ENCODE measurements around the gene KLHL35.

Gene KLHL35

GRCh38 chr11:75434051-75434450 lies 1.0 kb upstream of the KLHL35 start:
- H3F3A ChIP-seq (ENCODE audit: control insufficient read depth, insufficient read depth) = no peaks in the 10 kb centered on the region
- H3K4me3 ChIP-seq (ENCODE audit: low read length) = no peak overlapping the region
- H3K79me2 ChIP-seq (ENCODE audit: control insufficient read depth, low read length) = no peaks in the 10 kb centered on the region
- H3K27ac ChIP-seq (ENCODE audit: low read depth, low read length) = no peak overlapping the region
- H3K4me2 ChIP-seq (ENCODE audit: low read length) = no peak overlapping the region
- peaks cover 8% of the 10 kb centered on the region; the same call in 1 of the 2 replicates for H3K27me3 ChIP-seq (ENCODE audit: control insufficient read depth, low read length)
- no peaks in the 10 kb centered on the region for H3K9me3 ChIP-seq (ENCODE audit: control insufficient read depth, insufficient read depth, low read length)
- no peaks in the 10 kb centered on the region; the same call in 1 of the 2 replicates for H4K20me1 ChIP-seq (ENCODE audit: control insufficient read depth, insufficient read depth, low read depth, low read length)
- no peaks in the 10 kb centered on the region for H3K36me3 ChIP-seq (ENCODE audit: control insufficient read depth, low read length)
- TF ChIP-seq CTCF (IDR thresholded peaks at IDR 0.05; ENCODE audit: low read depth, low read length, poor library complexity, severe bottlenecking) (no peak), EZH2phosphoT487 (IDR thresholded peaks at IDR 0.05; ENCODE audit: borderline replicate concordance, low read length) (no peak)
- no peaks in the 10 kb centered on the region for H3K4me1 ChIP-seq (ENCODE audit: control insufficient read depth, low read length)
- no peaks in the 10 kb centered on the region for H3K9me2 ChIP-seq (replicated peaks; ENCODE audit: control insufficient read depth, low read length)

GRCh38 chr11:75433443-75433842 lies 440 bp upstream of the KLHL35 start:
- no peaks in the 10 kb centered on the region for H3K9me2 ChIP-seq (replicated peaks; ENCODE audit: control insufficient read depth, low read length)
- H3K27me3 ChIP-seq (ENCODE audit: control insufficient read depth, low read length) = peaks cover 8% of the 10 kb centered on the region; the same call in 1 of the 2 replicates
- no peak overlapping the region for H3K27ac ChIP-seq (ENCODE audit: low read depth, low read length)
- no peaks in the 10 kb centered on the region for H3K4me1 ChIP-seq (ENCODE audit: control insufficient read depth, low read length)
- no peak overlapping the region for H3K4me2 ChIP-seq (ENCODE audit: low read length)
- H3K79me2 ChIP-seq (ENCODE audit: control insufficient read depth, low read length) = no peaks in the 10 kb centered on the region
- TF ChIP-seq EZH2phosphoT487 (IDR thresholded peaks at IDR 0.05; ENCODE audit: borderline replicate concordance, low read length) (no peak), CTCF (IDR thresholded peaks at IDR 0.05; ENCODE audit: low read depth, low read length, poor library complexity, severe bottlenecking) (no peak)
- H3F3A ChIP-seq (ENCODE audit: control insufficient read depth, insufficient read depth) = no peaks in the 10 kb centered on the region
- H4K20me1 ChIP-seq (ENCODE audit: control insufficient read depth, insufficient read depth, low read depth, low read length) = no peaks in the 10 kb centered on the region; the same call in 1 of the 2 replicates
- no peak overlapping the region for H3K4me3 ChIP-seq (ENCODE audit: low read length)
- no peaks in the 10 kb centered on the region for H3K9me3 ChIP-seq (ENCODE audit: control insufficient read depth, insufficient read depth, low read length)
- H3K36me3 ChIP-seq (ENCODE audit: control insufficient read depth, low read length) = no peaks in the 10 kb centered on the region

GRCh38 chr11:75431533-75432525 lies 1.2 kb downstream of the KLHL35 start:
- Histone ChIP-seq H3K27ac (ENCODE audit: low read depth, low read length) (no peak overlapping the region), H3K4me1 (ENCODE audit: control insufficient read depth, low read length) (no peaks in the 10 kb centered on the region), H3K4me3 (ENCODE audit: low read length) (no peak overlapping the region), H3K4me2 (ENCODE audit: low read length) (no peak overlapping the region), H3K79me2 (ENCODE audit: control insufficient read depth, low read length) (no peaks in the 10 kb centered on the region), H3K27me3 (ENCODE audit: control insufficient read depth, low read length) (peaks cover 8% of the 10 kb centered on the region; the same call in 1 of the 2 replicates), H4K20me1 (ENCODE audit: control insufficient read depth, insufficient read depth, low read depth, low read length) (no peaks in the 10 kb centered on the region; the same call in 1 of the 2 replicates), H3K9me3 (ENCODE audit: control insufficient read depth, insufficient read depth, low read length) (no peaks in the 10 kb centered on the region), H3F3A (ENCODE audit: control insufficient read depth, insufficient read depth) (no peaks in the 10 kb centered on the region), H3K36me3 (ENCODE audit: control insufficient read depth, low read length) (no peaks in the 10 kb centered on the region), H3K9me2 (replicated peaks; ENCODE audit: control insufficient read depth, low read length) (no peaks in the 10 kb centered on the region)
- TF ChIP-seq EZH2phosphoT487 (IDR thresholded peaks at IDR 0.05; ENCODE audit: borderline replicate concordance, low read length) = no peak
- TF ChIP-seq CTCF (IDR thresholded peaks at IDR 0.05; ENCODE audit: low read depth, low read length, poor library complexity, severe bottlenecking) = no peak
